Natural killer cell (primary cell): ENCODE data around the gene MDM4. TPM values are rescaled to one million over a fixed set of nuclear protein-coding genes. Genes with fewer than 3 reads are reported as not detected.

ENCODE experiments used
- ATAC-seq, 3 donors: fragments of 150-1000 bp in 2 of 3; fragments of 200-7000 bp in 1 of 3; cut with Tn5 transposase; 1 replicate in 1 of 3; 2 replicates in 2 of 3; pipeline ENCODE4 v1.10.0; 2021; ENCODE audit warnings: mild to moderate bottlenecking in 2 of 3, moderate library complexity in 2 of 3
- DNase-seq, 2 donors: peaks; one replicate each; pipeline versions ENCODE4 v3.0.0 to v3.0.0-alpha.2; 2013 to 2021; ENCODE audit warnings: mixed read lengths in 1 of 2
- H3K27ac ChIP-seq: one replicate; pipeline ENCODE4 v1.5.1; 2013; ENCODE audit warnings: mild to moderate bottlenecking, low read length
- H3K27me3 ChIP-seq: one replicate; pipeline ENCODE4 v1.6.1; 2013; ENCODE audit warnings: low read length; ENCODE audit not compliant: control insufficient read depth, insufficient read depth
- H3K36me3 ChIP-seq: one replicate; pipeline ENCODE4 v1.6.1; 2013; ENCODE audit warnings: low read length; ENCODE audit not compliant: control insufficient read depth, insufficient read depth
- H3K4me1 ChIP-seq: one replicate; pipeline ENCODE4 v1.6.1; 2013; ENCODE audit warnings: low read length; ENCODE audit not compliant: control insufficient read depth, insufficient read depth
- H3K4me3 ChIP-seq: one replicate; pipeline ENCODE4 v1.5.1; 2013; ENCODE audit warnings: low read length
- H3K9me3 ChIP-seq: one replicate; pipeline ENCODE4 v1.6.1; 2013; ENCODE audit warnings: low read length; ENCODE audit not compliant: control insufficient read depth, insufficient read depth
- H3K27ac Mint-ChIP-seq, 2 donors: one replicate each; pipeline ENCODE4 v1.8.0; 2022; ENCODE audit warnings: mild to moderate bottlenecking in 2 of 2, mixed read lengths in 2 of 2, moderate library complexity in 1 of 2
- H3K27me3 Mint-ChIP-seq, 2 donors: one replicate each; pipeline ENCODE4 v1.8.0; 2022; ENCODE audit warnings: low read depth in 2 of 2, mixed read lengths in 2 of 2
- H3K36me3 Mint-ChIP-seq: one replicate; pipeline ENCODE4 v1.8.0; 2022; ENCODE audit warnings: mixed read lengths
- H3K4me1 Mint-ChIP-seq, 2 donors: one replicate each; pipeline ENCODE4 v1.8.0; 2022; ENCODE audit warnings: mixed read lengths in 2 of 2
- H3K4me3 Mint-ChIP-seq: one replicate; pipeline ENCODE4 v1.8.0; 2022; ENCODE audit warnings: mild to moderate bottlenecking, moderate library complexity, mixed read lengths
- H3K9me3 Mint-ChIP-seq, 2 donors: one replicate each; pipeline ENCODE4 v1.8.0; 2022; ENCODE audit warnings: mixed read lengths in 2 of 2
- CTCF ChIP-seq: fragments of 200-600 bp; IDR thresholded peaks from one replicate; pipeline ENCODE4 v1.8.0; 2022; ENCODE audit warnings: antibody characterized with exemption
- WGBS: methylation state at CpG from one replicate; pipeline ENCODE4 v1.1.7; 2013; ENCODE audit warnings: missing lambda C conversion rate; ENCODE audit not compliant: insufficient coverage; 5-methylcytosine and 5-hydroxymethylcytosine counted together
- intact Hi-C: fragments of 100-400 bp; cut with micrococcal nuclease; formaldehyde crosslinking; loops from one replicate; pipeline ENCODE4 v1.14.2; 2022
- total RNA-seq, 4 donors: library from RNA; stranded (reverse); fragments of 120-200 nt in 1 of 4; gene quantifications; one replicate each; pipeline versions ENCODE4 v1.2.3 to v1.2.4, GENCODE V29; 2013 to 2022

MDM4 gene
- total RNA-seq, 3 donors from 2014 or later (not counting 1 experiment from before 2014, with no cell fraction given) = 295 to 324 (median 296) TPM

GRCh38 chr1:204600968-204601367 is 84.8 kb downstream of the MDM4 start:
- H3K4me3 Mint-ChIP-seq = no peak overlapping the region
- no peaks in the 10 kb centered on the region for H3K4me1 Mint-ChIP-seq
- Histone ChIP-seq H3K27me3 (no peaks in the 10 kb centered on the region), H3K4me1 (no peaks in the 10 kb centered on the region), H3K36me3 (no peaks in the 10 kb centered on the region), H3K27ac (no peak overlapping the region), H3K9me3 (no peaks in the 10 kb centered on the region), H3K4me3 (no peak overlapping the region)
- no peaks in the 10 kb centered on the region for H3K36me3 Mint-ChIP-seq
- ATAC-seq (no peak), DNase-seq (no peak)
- intact Hi-C loops = no loop called here
- no peaks in the 10 kb centered on the region for H3K9me3 Mint-ChIP-seq
- WGBS = 93% methylated on average over 4 of the region's 4 CpGs
- no peak overlapping the region for H3K27ac Mint-ChIP-seq
- TF ChIP-seq CTCF = no peak
- H3K27me3 Mint-ChIP-seq = no peaks in the 10 kb centered on the region

GRCh38 chr1:204602111-204602579 is 85.9 kb downstream of the MDM4 start:
- Histone ChIP-seq H3K9me3 (no peaks in the 10 kb centered on the region), H3K36me3 (no peaks in the 10 kb centered on the region), H3K4me3 (no peak overlapping the region), H3K27ac (no peak overlapping the region), H3K27me3 (no peaks in the 10 kb centered on the region), H3K4me1 (no peaks in the 10 kb centered on the region)
- Mint-ChIP-seq H3K27me3 (no peaks in the 10 kb centered on the region), H3K27ac (no peak overlapping the region), H3K4me1 (no peaks in the 10 kb centered on the region), H3K9me3 (no peaks in the 10 kb centered on the region), H3K36me3 (no peaks in the 10 kb centered on the region), H3K4me3 (no peak overlapping the region)
- ATAC-seq = no peak
- DNase-seq = no peak
- 79% methylated on average over 6 of the region's 6 CpGs for WGBS
- intact Hi-C loops = no loop called here
- no peak for TF ChIP-seq CTCF

- Histone ChIP-seq H3K27me3 (no peaks in the 10 kb centered on the region), H3K4me1 (no peaks in the 10 kb centered on the region), H3K4me3 (no peak overlapping the region), H3K9me3 (no peaks in the 10 kb centered on the region), H3K36me3 (no peaks in the 10 kb centered on the region), H3K27ac (no peak overlapping the region)
- H3K4me1 Mint-ChIP-seq = no peaks in the 10 kb centered on the region
- DNase-seq (no peak), ATAC-seq (no peak)
- no peaks in the 10 kb centered on the region for H3K27me3 Mint-ChIP-seq
- 58% methylated on average over 5 of the region's 6 CpGs for WGBS
- no peaks in the 10 kb centered on the region for H3K9me3 Mint-ChIP-seq
- H3K36me3 Mint-ChIP-seq = no peaks in the 10 kb centered on the region
- H3K4me3 Mint-ChIP-seq = no peak overlapping the region
- H3K27ac Mint-ChIP-seq = no peak overlapping the region
- TF ChIP-seq CTCF = no peak
- intact Hi-C loops = no loop called here
Measured at GRCh38 chr1:204602871-204603542, 86.8 kb downstream of the MDM4 start.

- DNase-seq (no peak), ATAC-seq (no peak)
- 80% methylated on average over 7 of the region's 7 CpGs for WGBS
- no peak overlapping the region for H3K4me3 Mint-ChIP-seq
- no peak for TF ChIP-seq CTCF
- no peak overlapping the region for H3K27ac Mint-ChIP-seq
- no peaks in the 10 kb centered on the region for H3K36me3 ChIP-seq
- H3K9me3 ChIP-seq = no peaks in the 10 kb centered on the region
- H3K27me3 ChIP-seq = no peaks in the 10 kb centered on the region
- H3K36me3 Mint-ChIP-seq = no peaks in the 10 kb centered on the region
- no peaks in the 10 kb centered on the region for H3K9me3 Mint-ChIP-seq
- H3K4me3 ChIP-seq = no peak overlapping the region
- no peak overlapping the region for H3K27ac ChIP-seq
- intact Hi-C loops = no loop called here
- H3K27me3 Mint-ChIP-seq = no peaks in the 10 kb centered on the region
- no peaks in the 10 kb centered on the region for H3K4me1 Mint-ChIP-seq
- H3K4me1 ChIP-seq = no peaks in the 10 kb centered on the region
Measured at GRCh38 chr1:204605791-204606190, 89.6 kb downstream of the MDM4 start.
